HG02840 (cell line): Measurements from ENCODE around the gene ZNF324B.
"Not testable (repeated sequence)": the region's sequence is repeated elsewhere in the genome, so short reads cannot be mapped to it uniquely, and the experiment has no call there.

Experiments
- ATAC-seq: cut with Tn5 transposase; IDR thresholded peaks from one replicate; pipeline ENCODE4 v1.9.1; 2021; ENCODE audit warnings: mild to moderate bottlenecking, moderate library complexity, moderate number of reproducible peaks; ENCODE audit not compliant: unreplicated experiment, low FRiP score

ZNF324B gene

GRCh38 chr19:58450856-58451357, 515 bp upstream of the ZNF324B start:
- peak; percentile 16 for ATAC-seq

- no peak for ATAC-seq
Observed at GRCh38 chr19:58453743-58454142, 2.3 kb downstream of the ZNF324B start.

GRCh38 chr19:58455306-58455705, 3.9 kb downstream of the ZNF324B start:
- no peak for ATAC-seq

- no peak for ATAC-seq
Observed at GRCh38 chr19:58456111-58456510, 4.7 kb downstream of the ZNF324B start.

GRCh38 chr19:58460039-58460438, 8.6 kb downstream of the ZNF324B start:
- ATAC-seq: no peak

GRCh38 chr19:58466089-58466759, 14.8 kb downstream of the ZNF324B start:
- ATAC-seq: no peak

GRCh38 chr19:58466760-58467589, 15.6 kb downstream of the ZNF324B start, which contains the start of gene ZNF324:
ZNF324 (plus strand) TSS chr19:58467080; CDS start chr19:58469186, 2,106 bp downstream.
- peak; percentile 89 for ATAC-seq

GRCh38 chr19:58468216-58468839, 16.9 kb downstream of the ZNF324B start:
- no peak for ATAC-seq

- ATAC-seq: no peak
Observed at GRCh38 chr19:58469241-58470013, 18.0 kb downstream of the ZNF324B start.

GRCh38 chr19:58470837-58471543, 19.6 kb downstream of the ZNF324B start:
- not testable (repeated sequence) for ATAC-seq

- ATAC-seq: no peak
Observed at GRCh38 chr19:58471736-58472135, 20.3 kb downstream of the ZNF324B start.

GRCh38 chr19:58473775-58474174, 22.4 kb downstream of the ZNF324B start:
- ATAC-seq: no peak

- ATAC-seq: no peak
Observed at GRCh38 chr19:58474291-58474996, 23.0 kb downstream of the ZNF324B start.

- no peak for ATAC-seq
Observed at GRCh38 chr19:58474997-58475713, 23.7 kb downstream of the ZNF324B start.

- ATAC-seq: peak; percentile 87
Observed at GRCh38 chr19:58475714-58476497, 24.5 kb downstream of the ZNF324B start, which contains the start of gene ZNF446. ZNF446 (plus strand) TSS chr19:58476352; CDS start chr19:58477219, 867 bp downstream.

GRCh38 chr19:58476498-58477015, 25.1 kb downstream of the ZNF324B start:
- ATAC-seq: no peak

GRCh38 chr19:58477130-58477529, 25.7 kb downstream of the ZNF324B start:
- no peak for ATAC-seq
